Measurements from ENCODE around the gene GRIN1.

- no peak for TF ChIP-seq EZH2phosphoT487 (conservative IDR thresholded peaks at IDR 0.05; ENCODE audit: low read length)
- TF ChIP-seq CTCF (IDR thresholded peaks at IDR 0.05; ENCODE audit: insufficient read depth, low read length, poor library complexity, severe bottlenecking): no peak
Observed at GRCh38 chr9:137178939-137179630, 40.1 kb downstream of the GRIN1 start.

Measured in SU-DHL-6 (cell line).